HCEC 1CT (cell line): Measurements from ENCODE around the gene EDN3.

Experiments used
- DNase-seq: peaks from one replicate; pipeline ENCODE4 v3.0.0-alpha.2; 2017

EDN3 gene

DNA sequence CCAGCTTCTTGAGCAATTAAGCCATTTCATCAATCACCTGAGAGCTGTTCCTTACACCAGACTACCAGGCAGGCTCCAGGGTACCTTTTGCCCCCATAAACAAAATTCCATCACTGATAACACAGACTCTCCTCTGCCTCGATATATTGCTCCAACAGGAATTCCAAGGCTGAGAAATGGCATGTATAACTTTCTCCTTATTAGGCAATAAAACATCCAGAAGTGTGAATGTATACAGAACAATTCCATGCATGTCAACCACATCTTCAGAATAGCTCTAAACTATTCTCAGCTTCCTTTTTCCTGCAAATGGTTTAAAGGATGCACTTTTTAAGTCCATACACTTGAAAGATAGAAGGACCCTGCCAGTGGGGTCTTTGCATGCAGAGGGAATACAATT is 73.8 kb downstream of the EDN3 start:
- no peak for DNase-seq

DNA sequence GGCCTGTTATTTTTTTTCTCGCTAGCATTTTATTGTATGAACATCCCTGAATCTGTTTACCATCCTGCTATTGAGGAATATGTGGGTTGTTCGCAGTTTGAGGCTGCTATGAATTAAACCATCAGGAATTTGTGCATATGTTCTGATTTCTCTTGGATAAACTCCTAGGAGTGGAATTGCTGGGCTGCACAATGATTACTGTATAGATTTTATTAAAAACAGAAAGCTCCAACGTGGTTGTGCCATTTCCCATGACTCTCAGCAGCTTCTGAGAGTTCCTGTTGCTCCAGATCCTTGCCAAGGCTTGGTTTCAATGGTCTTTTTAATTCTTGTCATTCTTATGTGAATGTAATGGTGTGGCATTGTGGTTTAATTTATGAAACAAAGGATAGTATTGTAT is 75.1 kb downstream of the EDN3 start:
- DNase-seq, result no peak
